Measurements from ENCODE around the gene RBM14. TPM values are rescaled to one million over a fixed set of nuclear protein-coding genes. Genes with fewer than 3 reads are reported as not detected.

Gene RBM14
- total RNA-seq, 2 donors from 2014 or later, result 90.0 to 110 TPM

DNA sequence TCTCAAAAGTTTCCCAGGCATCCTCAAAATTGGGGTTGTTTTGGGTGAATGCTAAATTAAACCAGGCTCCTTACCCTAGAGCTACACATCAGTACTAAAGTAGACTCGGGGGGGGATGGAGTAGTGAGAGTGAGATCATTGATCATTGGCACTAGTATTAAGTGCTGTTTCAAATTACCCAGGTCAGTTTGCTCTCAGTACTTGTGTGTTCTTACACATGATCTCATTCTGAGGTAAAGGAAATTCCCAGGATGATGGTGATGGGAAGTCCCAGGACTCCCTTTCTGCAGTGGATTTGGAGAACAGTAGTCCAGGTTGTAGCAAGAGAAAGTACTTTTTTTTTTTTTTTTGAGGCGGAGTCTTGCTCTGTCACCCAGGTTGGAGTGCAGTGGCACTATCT, 34.6 kb downstream of the RBM14 start:
- Mint-ChIP-seq H3K4me3 (no peak overlapping the region), H3K4me1 (peaks cover 3% of the 10 kb centered on the region), H3K27me3 (ENCODE audit: insufficient read depth) (no peaks in the 10 kb centered on the region), H3K27ac (no peak overlapping the region), H3K9me3 (no peaks in the 10 kb centered on the region), H3K36me3 (ENCODE audit: low read depth) (peaks cover 74% of the 10 kb centered on the region)
- TF ChIP-seq, protein P1, sequence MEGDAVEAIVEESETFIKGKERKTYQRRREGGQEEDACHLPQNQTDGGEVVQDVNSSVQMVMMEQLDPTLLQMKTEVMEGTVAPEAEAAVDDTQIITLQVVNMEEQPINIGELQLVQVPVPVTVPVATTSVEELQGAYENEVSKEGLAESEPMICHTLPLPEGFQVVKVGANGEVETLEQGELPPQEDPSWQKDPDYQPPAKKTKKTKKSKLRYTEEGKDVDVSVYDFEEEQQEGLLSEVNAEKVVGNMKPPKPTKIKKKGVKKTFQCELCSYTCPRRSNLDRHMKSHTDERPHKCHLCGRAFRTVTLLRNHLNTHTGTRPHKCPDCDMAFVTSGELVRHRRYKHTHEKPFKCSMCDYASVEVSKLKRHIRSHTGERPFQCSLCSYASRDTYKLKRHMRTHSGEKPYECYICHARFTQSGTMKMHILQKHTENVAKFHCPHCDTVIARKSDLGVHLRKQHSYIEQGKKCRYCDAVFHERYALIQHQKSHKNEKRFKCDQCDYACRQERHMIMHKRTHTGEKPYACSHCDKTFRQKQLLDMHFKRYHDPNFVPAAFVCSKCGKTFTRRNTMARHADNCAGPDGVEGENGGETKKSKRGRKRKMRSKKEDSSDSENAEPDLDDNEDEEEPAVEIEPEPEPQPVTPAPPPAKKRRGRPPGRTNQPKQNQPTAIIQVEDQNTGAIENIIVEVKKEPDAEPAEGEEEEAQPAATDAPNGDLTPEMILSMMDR (conservative IDR thresholded peaks at IDR 0.05), result no peak
- Histone ChIP-seq H3K9ac (ENCODE audit: extremely low read depth, low read length, poor library complexity, severe bottlenecking) (no peak overlapping the region), H3K9me3 (ENCODE audit: control insufficient read depth, low read length) (no peaks in the 10 kb centered on the region), H3K36me3 (ENCODE audit: control insufficient read depth, insufficient read depth, low read length) (peaks cover 86% of the 10 kb centered on the region), H3K4me3 (ENCODE audit: low read length) (no peak overlapping the region), H3K27me3 (ENCODE audit: control insufficient read depth, insufficient read depth, low read length, poor library complexity, severe bottlenecking) (no peaks in the 10 kb centered on the region), H3K4me1 (ENCODE audit: control insufficient read depth, insufficient read depth, low read length) (no peaks in the 10 kb centered on the region), H3K27ac (ENCODE audit: low read depth, low read length) (no peak overlapping the region)
- 96% methylated on average over 2 of the region's 2 CpGs; no CpG with 5 or more reads in 1 of the 2 experiments for WGBS, 2 experiments (ENCODE audit: insufficient coverage in 1 of 2, insufficient read length in 1 of 2)
- no peak for DNase-seq

DNA sequence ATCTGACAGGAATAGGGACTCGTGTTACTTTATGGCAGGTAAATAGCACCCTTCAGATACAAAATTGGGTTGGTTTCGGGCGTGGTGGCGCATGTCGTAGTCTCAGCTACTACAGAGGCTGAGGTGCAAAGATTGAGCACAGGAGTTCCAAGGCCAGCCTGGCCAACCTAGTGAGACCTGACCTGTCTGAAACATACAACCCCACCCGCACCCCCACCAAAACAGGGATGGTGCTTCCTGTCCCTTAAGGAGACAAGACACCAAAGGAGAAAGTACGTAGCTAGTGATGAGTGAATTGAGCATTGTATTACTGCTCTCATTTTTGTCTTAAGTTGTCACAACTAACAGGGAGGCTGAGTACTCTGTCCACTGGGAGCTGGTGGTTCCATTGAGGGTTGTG, 36.2 kb downstream of the RBM14 start:
- no peak overlapping the region for H3K9ac ChIP-seq (ENCODE audit: extremely low read depth, low read length, poor library complexity, severe bottlenecking)
- TF ChIP-seq, protein P1 (conservative IDR thresholded peaks at IDR 0.05), result no peak
- no peaks in the 10 kb centered on the region for H3K27me3 ChIP-seq (ENCODE audit: control insufficient read depth, insufficient read depth, low read length, poor library complexity, severe bottlenecking)
- H3K9me3 Mint-ChIP-seq, result no peaks in the 10 kb centered on the region
- H3K36me3 Mint-ChIP-seq (ENCODE audit: low read depth), result peaks cover 68% of the 10 kb centered on the region
- no peaks in the 10 kb centered on the region for H3K4me1 ChIP-seq (ENCODE audit: control insufficient read depth, insufficient read depth, low read length)
- no peak for DNase-seq
- H3K27me3 Mint-ChIP-seq (ENCODE audit: insufficient read depth), result no peaks in the 10 kb centered on the region
- H3K4me1 Mint-ChIP-seq, result no peaks in the 10 kb centered on the region
- H3K27ac Mint-ChIP-seq, result no peak overlapping the region
- H3K4me3 Mint-ChIP-seq, result no peak overlapping the region
- no peaks in the 10 kb centered on the region for H3K9me3 ChIP-seq (ENCODE audit: control insufficient read depth, low read length)
- WGBS, 2 experiments (ENCODE audit: insufficient coverage in 1 of 2, insufficient read length in 1 of 2), result 94 to 96% methylated on average over 5 to 7 of the region's 7 CpGs
- no peak overlapping the region for H3K27ac ChIP-seq (ENCODE audit: low read depth, low read length)
- H3K4me3 ChIP-seq (ENCODE audit: low read length), result no peak overlapping the region
- H3K36me3 ChIP-seq (ENCODE audit: control insufficient read depth, insufficient read depth, low read length), result peaks cover 84% of the 10 kb centered on the region

DNA sequence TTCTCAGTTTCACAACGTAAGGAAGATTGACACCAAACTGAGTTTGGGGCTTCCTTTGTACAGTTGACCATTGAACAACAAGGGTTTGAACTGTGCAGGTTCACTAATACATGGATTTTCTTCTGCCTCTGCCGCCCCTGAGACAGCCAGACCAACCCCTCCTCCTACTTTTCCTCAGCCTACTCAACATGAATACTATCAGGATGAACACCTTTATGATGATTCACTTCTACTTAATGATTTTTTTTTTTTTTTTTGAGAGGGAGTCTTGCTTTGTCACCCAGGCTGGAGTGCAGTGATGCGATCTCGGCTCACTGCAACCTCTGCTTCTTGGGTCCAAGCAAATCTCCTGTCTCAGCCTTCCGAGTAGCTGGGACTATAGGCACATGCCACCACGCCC, 36.7 kb downstream of the RBM14 start:
- Mint-ChIP-seq H3K9me3 (no peaks in the 10 kb centered on the region), H3K27ac (peak overlapping the region; percentile 10), H3K4me1 (no peaks in the 10 kb centered on the region), H3K27me3 (ENCODE audit: insufficient read depth) (no peaks in the 10 kb centered on the region), H3K36me3 (ENCODE audit: low read depth) (peaks cover 68% of the 10 kb centered on the region), H3K4me3 (no peak overlapping the region)
- Histone ChIP-seq H3K9ac (ENCODE audit: extremely low read depth, low read length, poor library complexity, severe bottlenecking) (no peak overlapping the region), H3K27me3 (ENCODE audit: control insufficient read depth, insufficient read depth, low read length, poor library complexity, severe bottlenecking) (no peaks in the 10 kb centered on the region), H3K4me3 (ENCODE audit: low read length) (no peak overlapping the region), H3K4me1 (ENCODE audit: control insufficient read depth, insufficient read depth, low read length) (no peaks in the 10 kb centered on the region), H3K27ac (ENCODE audit: low read depth, low read length) (no peak overlapping the region), H3K9me3 (ENCODE audit: control insufficient read depth, low read length) (no peaks in the 10 kb centered on the region), H3K36me3 (ENCODE audit: control insufficient read depth, insufficient read depth, low read length) (peaks cover 84% of the 10 kb centered on the region)
- WGBS, 2 experiments (ENCODE audit: insufficient coverage in 1 of 2, insufficient read length in 1 of 2), result 87 to 98% methylated on average over 5 to 6 of the region's 6 CpGs
- TF ChIP-seq, protein P1 (conservative IDR thresholded peaks at IDR 0.05), result no peak
- no peak for DNase-seq

Measured in endodermal cell (in vitro differentiated cells).